ENCODE measurements around the gene ORAI1. TPM values are rescaled to one million over a fixed set of nuclear protein-coding genes. Genes with fewer than 3 reads are reported as not detected.
"Not testable (repeated sequence)": the region's sequence is repeated elsewhere in the genome, so short reads cannot be mapped to it uniquely, and the experiment has no call there.

The ORAI1 gene
- total RNA-seq (2014; rRNA removed; shearing (Covaris generic)): 16.9 and 22.2 TPM in 2 replicates
- polyA plus RNA-seq (2015; cell fraction: cytosol; rRNA removed): 84.8 and 88.2 TPM in 2 replicates
- 4.3 and 4.7 TPM in 2 replicates for polyA plus RNA-seq (2015; cell fraction: nucleus; rRNA removed)

DNA sequence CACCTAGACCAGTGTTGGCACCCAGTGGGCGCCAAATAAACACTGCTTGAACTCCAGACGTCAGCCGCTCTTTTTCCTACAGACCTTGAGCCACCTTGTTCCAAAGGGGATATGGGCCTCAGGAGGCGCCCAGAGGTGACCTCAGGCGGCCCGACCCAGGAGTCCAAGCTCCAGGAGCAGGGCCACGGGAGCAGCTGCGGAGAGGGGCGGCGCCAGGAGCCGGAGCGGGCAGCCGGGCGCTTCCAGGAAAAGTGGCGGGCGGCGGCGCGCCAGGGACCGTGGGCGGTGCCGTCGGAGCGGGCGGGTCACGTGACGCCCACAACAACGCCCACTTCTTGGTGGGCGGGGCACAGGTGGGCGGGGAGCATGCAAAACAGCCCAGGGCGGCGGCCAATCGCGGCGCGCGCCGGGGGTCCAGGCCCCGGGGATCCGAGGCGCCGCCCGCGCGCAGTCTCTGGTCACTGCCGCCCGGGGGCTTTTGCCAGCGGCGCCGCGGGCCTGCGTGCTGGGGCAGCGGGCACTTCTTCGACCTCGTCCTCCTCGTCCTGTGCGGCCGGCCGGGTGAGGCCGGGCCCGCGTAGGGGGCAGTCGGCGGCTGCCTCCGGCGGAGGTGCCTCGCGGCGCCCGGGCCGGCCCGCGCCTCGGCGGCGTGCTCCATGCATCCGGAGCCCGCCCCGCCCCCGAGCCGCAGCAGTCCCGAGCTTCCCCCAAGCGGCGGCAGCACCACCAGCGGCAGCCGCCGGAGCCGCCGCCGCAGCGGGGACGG is at the start of gene ORAI1:
TSS of gene ORAI1 (plus strand) at position 444 of the 766 bp plus-strand sequence.
- peak; percentile 92 for DNase-seq (ENCODE audit: low read depth, low spot score)
- in situ Hi-C loops (cut with HindIII; ENCODE audit: low pct_unique_long_range_greater_than_20kb, low sequenced_read_pairs): no loop called here

DNA sequence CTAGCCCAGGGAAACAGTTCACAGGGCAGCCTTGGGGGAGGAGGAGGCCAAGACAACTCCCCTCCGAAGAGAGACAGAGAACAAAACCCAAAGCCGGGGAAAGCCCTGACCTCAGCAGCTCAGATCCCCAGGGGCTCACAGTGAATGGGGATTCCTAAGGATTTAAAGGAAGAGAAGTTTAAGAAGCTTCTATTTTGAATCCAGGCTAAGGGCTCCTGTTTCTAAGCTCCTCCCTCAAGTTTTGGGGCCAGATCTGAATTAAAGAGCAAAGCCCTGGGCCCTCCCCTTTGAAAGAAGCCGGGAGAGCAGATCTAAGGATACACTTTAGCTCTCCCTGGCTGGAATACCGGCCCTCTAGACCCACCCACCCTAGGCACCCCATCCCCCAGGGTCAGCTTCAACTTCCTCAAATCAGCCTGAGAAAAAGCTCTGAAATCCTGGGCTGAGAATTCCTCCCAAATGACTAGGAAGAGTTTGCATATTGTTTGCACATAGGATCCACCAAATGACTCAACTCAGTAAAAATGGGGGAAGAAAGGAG is 49.4 kb upstream of the ORAI1 start:
- in situ Hi-C loops (cut with HindIII; ENCODE audit: low pct_unique_long_range_greater_than_20kb, low sequenced_read_pairs): no loop called here
- peak; percentile 22 for DNase-seq (ENCODE audit: low read depth, low spot score)

DNA sequence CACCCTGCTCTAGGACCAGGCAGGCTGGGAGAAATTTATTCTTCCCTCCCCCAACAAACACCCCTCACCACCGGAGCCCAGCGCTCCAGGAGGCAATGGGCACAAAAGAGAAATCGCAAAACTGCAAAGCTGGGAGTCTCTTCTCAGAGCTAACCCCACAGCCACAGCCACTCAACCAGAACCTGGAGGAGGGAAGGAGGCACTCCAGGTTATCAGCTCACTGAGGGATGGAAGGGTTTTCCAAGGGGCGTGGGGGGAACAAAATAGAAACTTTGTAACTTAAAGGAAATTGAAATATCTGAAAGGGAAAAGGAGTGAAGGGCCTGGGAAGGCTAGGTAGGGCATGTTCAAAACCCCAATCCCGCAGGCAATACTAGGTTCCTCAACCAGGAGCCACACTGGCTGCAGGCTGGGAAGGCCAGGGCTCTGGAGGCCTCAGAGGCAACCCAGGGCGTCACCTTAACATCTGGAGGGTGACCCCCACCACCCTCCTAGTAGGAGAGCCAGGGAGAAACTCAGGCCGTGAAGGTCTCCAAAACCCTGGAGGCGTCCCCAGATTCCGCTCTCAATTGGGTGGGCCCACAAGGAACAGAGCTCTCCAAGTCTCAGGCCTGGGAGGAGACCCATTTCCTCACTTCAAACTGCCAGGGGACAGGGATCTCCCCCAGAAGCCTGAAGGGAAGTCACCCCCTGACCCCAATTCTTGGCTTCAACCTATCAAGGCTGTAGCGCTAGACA is 48.7 kb upstream of the ORAI1 start:
- DNase-seq (ENCODE audit: low read depth, low spot score): no peak
- in situ Hi-C loops (cut with HindIII; ENCODE audit: low pct_unique_long_range_greater_than_20kb, low sequenced_read_pairs): no loop called here

DNA sequence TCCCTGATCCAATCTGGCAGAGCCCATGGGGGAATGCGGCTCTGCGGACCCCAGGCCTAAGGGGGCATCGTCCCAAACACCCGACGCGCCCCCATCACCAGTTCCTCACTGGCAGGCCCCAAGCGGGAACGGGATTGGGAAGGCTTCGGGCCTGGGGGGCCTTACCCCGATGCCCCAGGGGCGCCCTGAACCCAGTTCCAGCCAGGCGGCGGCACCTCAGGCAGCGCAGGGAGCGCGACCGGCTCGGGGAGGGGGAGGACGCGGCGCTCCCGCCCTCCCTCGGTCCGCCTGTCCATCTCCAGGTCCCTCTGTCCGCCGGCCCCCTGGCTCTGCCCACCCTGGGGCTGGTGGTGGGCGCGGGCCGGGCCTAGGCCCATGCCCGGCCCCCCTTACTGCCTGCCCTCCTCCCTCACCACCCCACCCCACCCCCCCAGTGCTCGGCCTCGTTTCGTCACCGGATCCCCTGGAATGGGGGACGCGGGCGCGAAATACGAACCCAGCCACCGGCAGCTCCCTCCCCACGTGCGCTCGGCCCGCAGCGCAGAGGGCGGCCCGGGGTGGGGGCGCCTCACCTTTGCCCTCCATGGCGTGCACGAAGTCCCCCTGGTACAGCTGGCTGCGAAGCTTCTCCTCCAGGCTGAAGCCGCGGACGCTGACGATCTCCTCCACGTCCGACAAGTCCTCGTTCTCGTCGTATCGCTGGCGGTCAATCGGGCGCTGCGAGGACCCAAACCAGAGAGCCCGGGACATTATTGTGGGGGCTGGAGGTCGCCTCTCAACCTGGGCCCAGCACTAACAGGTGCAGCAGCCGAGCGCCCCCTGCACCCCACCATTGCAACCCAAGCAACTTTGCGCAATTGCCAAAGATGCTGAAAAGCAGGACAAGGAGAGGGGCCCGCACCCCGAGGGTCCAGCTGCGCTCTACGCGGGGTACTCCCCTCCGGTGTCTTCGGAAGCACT is 47.8 kb upstream of the ORAI1 start:
- no peak for DNase-seq (ENCODE audit: low read depth, low spot score)
- in situ Hi-C loops (cut with HindIII; ENCODE audit: low pct_unique_long_range_greater_than_20kb, low sequenced_read_pairs): no loop called here

DNA sequence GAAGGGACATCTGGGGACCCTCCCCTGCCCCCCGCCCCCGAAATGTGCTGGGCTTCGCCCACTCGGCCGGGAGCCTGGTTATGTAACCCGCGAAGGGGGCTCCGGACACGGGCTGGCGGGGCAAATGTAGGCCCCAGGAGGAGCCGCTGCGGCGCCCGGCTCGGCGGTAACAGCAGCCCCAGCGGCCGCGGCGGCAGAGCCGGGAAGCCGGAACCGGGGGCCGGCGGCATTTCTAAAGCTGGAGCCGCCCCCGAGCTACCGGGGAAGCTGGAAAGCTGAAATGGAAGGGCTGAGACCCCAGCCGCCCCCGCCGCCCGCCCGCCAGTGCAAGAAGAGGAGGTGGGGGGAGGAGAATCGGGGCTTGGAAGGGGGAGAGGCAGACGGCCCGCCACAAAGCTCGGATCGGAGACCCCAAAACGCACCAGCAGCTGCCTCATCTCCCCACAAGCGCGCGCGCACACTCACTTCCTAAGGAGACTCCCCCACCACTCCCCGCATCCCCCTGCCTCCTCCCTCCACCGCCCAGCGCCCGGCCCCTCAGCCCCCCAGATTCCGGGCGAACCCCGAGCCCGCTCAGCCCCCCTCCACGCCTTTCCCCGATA is 47.0 kb upstream of the ORAI1 start:
- in situ Hi-C loops (cut with HindIII; ENCODE audit: low pct_unique_long_range_greater_than_20kb, low sequenced_read_pairs): no loop called here

DNA sequence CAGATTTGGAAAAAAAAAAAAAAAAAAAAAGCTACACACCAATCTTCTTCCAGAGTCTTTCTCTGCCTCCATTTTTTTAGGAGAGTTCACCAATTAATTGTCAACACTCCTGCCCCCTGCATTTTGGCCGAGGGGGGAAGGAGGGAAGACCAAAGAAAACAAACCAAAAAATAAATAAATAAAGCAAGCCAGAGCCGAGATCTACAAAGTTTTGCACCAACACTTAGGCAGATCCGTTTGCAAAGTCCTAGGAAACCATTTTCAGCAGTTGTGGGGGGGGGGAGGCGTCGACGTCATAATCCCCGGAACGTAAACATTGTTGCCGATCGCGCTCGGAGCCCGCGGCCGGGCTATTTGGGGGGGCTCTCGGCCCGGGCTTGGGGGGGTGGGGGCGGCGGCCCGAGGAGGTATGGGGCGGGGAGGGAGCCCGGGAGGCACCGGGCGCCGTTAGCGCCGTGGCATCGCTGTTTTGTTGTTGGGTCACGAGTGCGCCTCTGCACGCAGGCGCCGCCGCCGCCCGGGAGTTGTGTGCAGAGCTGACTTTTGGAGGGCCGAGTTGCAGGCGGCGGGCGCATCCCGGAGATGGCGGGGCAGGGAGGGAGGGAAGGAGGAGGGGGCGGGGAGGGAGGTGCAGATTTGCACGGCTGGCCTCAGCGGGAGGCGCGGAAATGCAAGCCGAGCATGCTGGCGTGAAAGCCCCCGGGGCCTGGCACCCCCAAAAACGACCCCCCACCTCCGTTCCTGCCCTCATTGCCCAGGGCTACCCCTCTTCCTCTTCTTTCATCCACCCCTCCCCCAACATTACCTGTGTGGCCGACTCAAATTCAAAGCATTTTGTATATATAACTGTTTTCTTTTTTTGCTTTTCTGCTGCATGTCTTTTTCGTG is 46.1 kb upstream of the ORAI1 start:
- in situ Hi-C loops (cut with HindIII; ENCODE audit: low pct_unique_long_range_greater_than_20kb, low sequenced_read_pairs): no loop called here
- peak; percentile 80 for DNase-seq (ENCODE audit: low read depth, low spot score)

More for the DNA sequence above, 47.0 kb upstream of the ORAI1 start:
- no peak for DNase-seq (ENCODE audit: low read depth, low spot score)

DNA sequence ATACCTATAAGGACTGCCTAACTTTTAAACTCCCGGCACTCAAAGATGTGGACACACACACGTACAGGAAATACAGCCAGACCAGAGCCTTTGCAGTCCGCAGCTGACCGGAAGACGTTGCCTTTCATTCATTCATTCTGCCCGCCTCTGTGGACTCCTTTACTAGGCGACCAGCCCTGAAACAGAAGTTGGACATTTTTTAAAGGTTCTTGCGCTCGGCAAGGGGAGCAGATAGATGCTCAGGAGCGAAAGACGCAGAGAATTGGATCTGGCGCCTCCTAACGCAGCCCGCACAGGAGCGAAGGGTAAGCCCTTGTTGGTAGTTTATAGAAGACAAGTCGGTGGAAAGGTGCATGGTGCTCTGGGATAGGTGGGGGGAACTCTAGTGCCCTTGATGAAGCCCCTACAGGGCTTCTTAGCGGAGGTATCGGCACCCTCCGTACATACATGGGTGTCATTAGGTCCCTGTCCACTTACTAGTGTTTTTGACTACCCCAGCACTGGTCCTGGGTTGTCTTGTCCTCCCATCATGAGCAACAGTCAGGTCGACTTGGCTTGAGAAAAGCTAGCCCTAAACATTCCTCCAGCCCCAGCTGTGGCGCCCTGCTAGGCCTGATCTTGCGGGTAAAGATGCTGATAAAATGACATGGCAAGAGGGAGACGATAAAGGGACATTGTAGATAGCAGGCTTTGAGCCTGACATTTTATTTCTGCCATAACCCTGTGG is 45.2 kb upstream of the ORAI1 start, which contains the start of gene KDM2B:
TSS of gene KDM2B (minus strand) at position 65 of the 727 bp plus-strand sequence. CDS start 112 bp downstream, outside the sequence.
- in situ Hi-C loops (cut with HindIII; ENCODE audit: low pct_unique_long_range_greater_than_20kb, low sequenced_read_pairs): no loop called here
- peak; percentile 67 for DNase-seq (ENCODE audit: low read depth, low spot score)

DNA sequence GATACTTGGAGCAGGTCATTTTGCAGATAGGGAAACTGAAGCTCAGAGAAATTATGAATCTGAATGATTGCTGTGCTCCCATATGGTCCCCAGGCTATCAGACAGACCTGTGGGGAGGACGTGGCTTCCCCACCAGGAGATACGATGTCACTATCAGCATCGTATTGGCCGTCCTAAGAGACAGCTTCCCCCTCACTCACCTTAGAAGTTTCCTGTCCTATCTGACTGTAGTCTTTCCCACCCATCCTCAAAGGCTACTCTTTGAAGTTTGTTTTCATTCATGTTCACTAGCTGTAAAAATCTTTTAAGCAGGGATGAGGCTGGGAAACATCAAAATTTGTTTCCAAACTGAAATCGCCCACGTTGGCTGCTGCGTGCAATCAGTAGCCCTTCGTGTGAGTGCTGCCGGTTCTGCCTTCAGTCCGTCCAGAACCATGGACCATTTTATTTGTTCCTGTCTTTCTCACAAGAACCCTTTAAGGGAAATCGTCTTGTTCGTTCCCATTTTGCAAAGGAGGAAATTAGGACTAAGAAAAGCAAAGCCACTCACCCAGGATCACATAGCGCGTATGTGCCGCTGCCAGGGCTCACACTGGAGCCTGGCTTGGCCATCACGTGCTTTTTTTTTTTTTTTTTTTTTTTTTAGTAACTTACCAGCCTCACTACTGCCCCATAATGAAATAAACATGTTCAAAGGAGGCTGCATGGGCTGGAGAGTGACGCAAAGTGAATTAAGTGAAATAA is 44.5 kb upstream of the ORAI1 start:
- DNase-seq (ENCODE audit: low read depth, low spot score): peak; percentile 41
- in situ Hi-C loops (cut with HindIII; ENCODE audit: low pct_unique_long_range_greater_than_20kb, low sequenced_read_pairs): no loop called here

DNA sequence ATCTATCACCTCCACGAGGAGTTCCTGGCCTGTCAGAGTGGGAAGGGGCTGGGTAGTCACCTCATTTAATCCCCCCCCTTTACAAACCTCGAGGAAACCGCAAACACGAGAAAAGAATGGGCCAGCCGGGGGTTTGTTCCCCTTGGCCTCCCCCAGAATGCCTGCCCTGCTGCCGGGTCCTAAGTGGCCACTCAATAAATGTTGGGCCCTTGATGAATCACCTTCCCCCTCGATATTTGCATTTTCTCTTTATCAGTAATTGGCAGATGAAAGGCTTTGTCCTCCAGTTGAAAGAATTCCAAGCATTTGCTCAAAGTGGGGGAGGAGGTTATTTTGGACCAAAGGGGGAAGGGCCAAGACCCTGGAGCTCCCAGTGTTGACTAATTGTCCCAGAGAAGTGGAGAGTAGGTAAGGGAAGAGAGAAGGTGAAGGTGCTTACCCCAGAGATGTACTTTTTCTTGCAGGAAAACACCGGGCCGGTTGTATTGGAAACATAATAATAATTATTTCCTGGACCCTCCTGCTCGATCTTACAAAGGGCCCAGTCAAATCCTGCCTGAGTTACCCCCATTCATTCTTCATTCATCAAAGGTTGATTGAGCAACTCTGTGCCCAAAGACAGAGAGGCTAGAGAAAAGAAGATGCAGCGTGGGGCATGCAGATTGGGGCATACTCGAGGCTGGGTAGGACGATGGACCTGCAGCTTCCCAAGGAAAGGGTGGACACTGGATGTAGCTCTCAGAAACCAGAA is 43.6 kb upstream of the ORAI1 start:
- peak; percentile 76 for DNase-seq (ENCODE audit: low read depth, low spot score)

DNA sequence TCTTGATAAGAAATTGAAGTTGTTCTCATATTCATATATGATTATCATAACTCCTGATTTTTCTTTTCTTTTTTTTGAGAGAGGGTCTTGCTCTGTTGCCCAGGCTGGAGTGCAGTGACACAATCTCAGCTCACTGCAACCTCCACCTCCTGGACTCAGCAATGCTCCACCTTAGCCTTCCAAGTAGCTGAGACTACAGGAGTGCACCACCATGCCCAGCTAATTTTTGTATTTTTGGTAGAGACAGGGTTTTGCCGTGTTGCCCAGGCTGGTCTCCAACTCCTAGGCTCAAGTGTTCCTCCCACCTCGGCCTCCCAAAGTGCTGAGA is 43.0 kb upstream of the ORAI1 start:
- DNase-seq (ENCODE audit: low read depth, low spot score); in situ Hi-C loops (cut with HindIII; ENCODE audit: low pct_unique_long_range_greater_than_20kb, low sequenced_read_pairs): not testable (repeated sequence)

More for the DNA sequence above, 43.6 kb upstream of the ORAI1 start:
- in situ Hi-C loops (cut with HindIII; ENCODE audit: low pct_unique_long_range_greater_than_20kb, low sequenced_read_pairs): no loop called here

DNA sequence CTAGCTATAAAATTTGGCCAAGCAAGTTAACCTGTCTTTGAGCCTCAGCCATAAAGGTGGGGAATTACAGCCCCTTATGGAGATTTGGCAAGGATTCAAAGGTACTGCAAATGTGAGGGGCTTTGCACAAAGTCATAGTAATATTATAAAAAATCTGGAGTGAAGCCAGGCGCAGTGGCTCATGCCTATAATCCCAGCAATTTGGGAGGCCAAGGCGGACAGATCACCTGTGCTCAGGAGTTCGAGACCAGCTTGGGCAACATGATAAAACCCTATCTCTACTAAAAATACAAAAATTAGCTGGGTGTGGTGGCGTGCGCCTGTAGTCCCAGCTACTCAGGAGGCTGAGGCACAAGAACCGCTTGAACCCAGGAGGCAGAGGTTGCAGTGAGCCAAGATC is 41.4 kb upstream of the ORAI1 start:
- in situ Hi-C loops (cut with HindIII; ENCODE audit: low pct_unique_long_range_greater_than_20kb, low sequenced_read_pairs); DNase-seq (ENCODE audit: low read depth, low spot score): not testable (repeated sequence)

DNA sequence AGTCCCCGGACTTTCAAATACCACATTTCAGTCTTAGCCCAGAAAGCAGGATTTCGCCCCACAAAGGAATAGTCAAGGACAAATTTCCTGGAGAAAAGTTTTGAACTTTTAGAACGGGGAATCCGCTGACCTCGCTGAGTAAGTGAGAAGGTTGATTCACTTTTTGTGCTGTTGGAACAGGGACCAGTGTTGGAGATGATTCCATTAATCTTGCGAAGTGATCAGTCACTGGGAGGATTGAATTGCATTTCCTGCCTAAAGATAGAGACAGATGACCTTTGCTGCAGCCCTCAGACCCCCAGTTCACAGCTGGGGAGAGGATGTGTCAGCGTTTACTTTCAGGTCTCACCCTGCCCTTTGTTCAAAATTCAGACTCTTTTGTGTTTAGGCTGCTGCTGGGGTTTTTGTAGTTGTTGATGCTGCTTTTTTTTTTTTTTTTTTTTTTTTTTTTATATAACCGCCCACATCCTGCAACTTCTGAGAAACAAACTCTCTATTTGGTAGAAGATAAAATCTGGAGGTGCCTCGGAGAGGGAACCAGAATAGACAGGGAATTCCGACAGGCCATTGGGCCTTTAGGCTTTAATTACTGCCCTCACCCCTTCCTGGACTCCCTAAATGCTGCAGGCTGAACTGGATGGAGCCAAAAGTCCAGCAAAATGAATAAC is 35.7 kb upstream of the ORAI1 start:
- no peak for DNase-seq (ENCODE audit: low read depth, low spot score)
- in situ Hi-C loops (cut with HindIII; ENCODE audit: low pct_unique_long_range_greater_than_20kb, low sequenced_read_pairs): no loop called here

DNA sequence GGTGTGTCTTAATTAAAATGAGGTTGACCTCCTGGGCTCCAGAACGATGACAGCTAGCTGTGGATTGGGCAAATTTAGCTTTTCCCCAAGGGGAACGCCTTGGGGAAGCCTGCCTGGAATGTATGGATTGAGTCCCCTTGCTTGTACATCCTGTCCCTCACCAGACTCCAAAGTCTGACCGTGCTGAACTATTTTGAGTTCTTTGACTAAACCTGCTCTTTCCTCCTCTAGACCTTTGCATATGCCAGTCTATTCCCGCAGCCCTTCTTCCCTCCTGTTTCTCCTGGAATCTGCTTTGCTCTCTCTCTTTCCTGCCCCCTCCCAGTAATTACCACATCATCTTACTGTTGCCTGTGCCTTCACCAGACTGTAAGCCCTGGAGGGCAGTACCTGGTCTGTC is 34.0 kb upstream of the ORAI1 start:
- in situ Hi-C loops (cut with HindIII; ENCODE audit: low pct_unique_long_range_greater_than_20kb, low sequenced_read_pairs): no loop called here
- DNase-seq (ENCODE audit: low read depth, low spot score): no peak

DNA sequence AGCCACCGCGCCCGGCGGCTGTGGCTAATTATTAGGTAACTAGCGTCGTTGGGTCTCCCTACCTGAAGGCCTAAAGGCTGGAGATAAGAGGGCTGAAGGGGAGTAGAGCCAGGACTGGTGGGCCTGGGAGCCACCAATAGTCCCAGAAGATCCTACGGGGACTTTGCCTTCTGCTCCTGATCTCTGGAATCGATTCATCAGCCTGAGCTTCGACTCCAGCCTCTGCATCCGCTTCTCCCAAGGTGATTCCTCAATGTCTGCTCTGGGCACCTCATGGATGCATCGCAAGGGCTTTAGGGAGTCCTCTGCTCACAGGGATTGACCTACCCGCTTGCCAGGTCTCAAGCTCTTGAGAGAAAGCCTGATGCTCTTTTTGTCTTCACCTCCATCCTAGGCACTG is 30.8 kb upstream of the ORAI1 start:
- DNase-seq (ENCODE audit: low read depth, low spot score): no peak
- in situ Hi-C loops (cut with HindIII; ENCODE audit: low pct_unique_long_range_greater_than_20kb, low sequenced_read_pairs): no loop called here

Data from SK-MEL-5 (cell line).